Germinal center (tissue), 1 donor: ENCODE results near the gene EXT2.

Experiments
- DNase-seq: peaks from one replicate; pipeline ENCODE4 v3.0.0; 2012; ENCODE audit warnings: mixed read lengths, low spot score

EXT2 gene

GRCh38 chr11:44243086-44243485, 147.6 kb downstream of the EXT2 start:
- DNase-seq = no peak

GRCh38 chr11:44243595-44244343, 148.3 kb downstream of the EXT2 start:
- no peak for DNase-seq

- no peak for DNase-seq
Observed at GRCh38 chr11:44244639-44245310, 149.3 kb downstream of the EXT2 start.

GRCh38 chr11:44246726-44247125, 151.2 kb downstream of the EXT2 start:
- no peak for DNase-seq

- no peak for DNase-seq
Observed at GRCh38 chr11:44247508-44247907, 152.0 kb downstream of the EXT2 start.

GRCh38 chr11:44248109-44248508, 152.6 kb downstream of the EXT2 start:
- DNase-seq = no peak

- no peak for DNase-seq
Observed at GRCh38 chr11:44250421-44250820, 154.9 kb downstream of the EXT2 start.

- no peak for DNase-seq
Observed at GRCh38 chr11:44252999-44253602, 157.6 kb downstream of the EXT2 start.

- DNase-seq = no peak
Observed at GRCh38 chr11:44255406-44256071, 160.1 kb downstream of the EXT2 start.

GRCh38 chr11:44256673-44257291, 161.3 kb downstream of the EXT2 start:
- DNase-seq = no peak

GRCh38 chr11:44257338-44258189, 162.1 kb downstream of the EXT2 start:
- no peak for DNase-seq

- DNase-seq = no peak
Observed at GRCh38 chr11:44258190-44258489, 162.7 kb downstream of the EXT2 start.

GRCh38 chr11:44258839-44259420, 163.5 kb downstream of the EXT2 start:
- no peak for DNase-seq

- no peak for DNase-seq
Observed at GRCh38 chr11:44260081-44260480, 164.6 kb downstream of the EXT2 start.

- no peak for DNase-seq
Observed at GRCh38 chr11:44261800-44262591, 166.5 kb downstream of the EXT2 start.

GRCh38 chr11:44263738-44264437, 168.4 kb downstream of the EXT2 start:
- no peak for DNase-seq

GRCh38 chr11:44264438-44264749, 168.9 kb downstream of the EXT2 start:
- no peak for DNase-seq

GRCh38 chr11:44264761-44265160, 169.3 kb downstream of the EXT2 start:
- no peak for DNase-seq

GRCh38 chr11:44266056-44266780, 170.7 kb downstream of the EXT2 start:
- no peak for DNase-seq
